IMR-90 (cell line): Measurements from ENCODE around the gene TXNRD1. TPM values are rescaled to one million over a fixed set of nuclear protein-coding genes. Genes with fewer than 3 reads are reported as not detected.

Experiments used
- ATAC-seq: fragments of 200-7000 bp; cut with Tn5 transposase; 2 replicates; pipeline ENCODE4 v1.9.1; 2020; ENCODE audit warnings: low read depth, mild to moderate bottlenecking, moderate library complexity
- BruUV-seq: library from RNA; stranded (reverse); fragments of 400-500 nt; replicated peaks from 2 replicates; lab custom pipeline; 2021; lab: Mats Ljungman, UMichigan
- CTCF ChIA-PET: fragments of 300-600 bp; formaldehyde crosslinking; extraction: SDS; loops from one replicate; lab custom pipeline; 2021; ENCODE audit warnings: antibody characterized with exemption; lab: Yijun Ruan, JAX
- POLR2A ChIA-PET: fragments of 300-600 bp; sonication (Branson Sonifier 250); formaldehyde crosslinking; loops from one replicate; lab custom pipeline; 2022; ENCODE audit warnings: antibody characterized with exemption; ENCODE audit not compliant: unreplicated experiment; lab: Charles Lee
- DNase-seq: peaks from one replicate; pipeline ENCODE4 v3.0.0; 2013
- H2AFZ ChIP-seq: replicated peaks from 2 replicates; pipeline ENCODE3; 2013; ENCODE audit warnings: low read length, mild to moderate bottlenecking; ENCODE audit not compliant: poor library complexity
- H2AK5ac ChIP-seq: 2 replicates; pipeline ENCODE4 v1.6.1; 2013; ENCODE audit warnings: low read depth, low read length, inconsistent platforms
- H2AK9ac ChIP-seq: replicated peaks from 2 replicates; pipeline ENCODE3; 2013; ENCODE audit warnings: mild to moderate bottlenecking, low read depth, low read length, moderate library complexity; ENCODE audit not compliant: poor library complexity
- H2BK120ac ChIP-seq: 2 replicates; pipeline ENCODE4 v1.6.1; 2013; ENCODE audit warnings: low read depth, low read length, inconsistent platforms
- H2BK15ac ChIP-seq: 3 replicates; pipeline ENCODE4 v1.6.1; 2013; ENCODE audit warnings: low read depth, low read length, inconsistent platforms
- H2BK20ac ChIP-seq: 2 replicates; pipeline ENCODE4 v1.6.1; 2013; ENCODE audit warnings: low read depth, mild to moderate bottlenecking, inconsistent platforms, low read length, moderate library complexity
- H2BK5ac ChIP-seq: 2 replicates; pipeline ENCODE4 v1.6.1; 2013; ENCODE audit warnings: mild to moderate bottlenecking, low read depth, low read length, inconsistent platforms; ENCODE audit not compliant: poor library complexity, severe bottlenecking
- H3K14ac ChIP-seq: replicated peaks from 2 replicates; pipeline ENCODE4 v1.6.1; 2013; ENCODE audit warnings: low read depth, low read length, inconsistent platforms
- H3K18ac ChIP-seq: 2 replicates; pipeline ENCODE4 v1.6.1; 2013; ENCODE audit warnings: low read depth, low read length, control low read depth
- H3K23ac ChIP-seq: 2 replicates; pipeline ENCODE4 v1.6.1; 2013; ENCODE audit warnings: low read depth, low read length, inconsistent platforms
- H3K27ac ChIP-seq: 2 replicates; pipeline ENCODE4 v1.5.1; 2013; ENCODE audit warnings: mild to moderate bottlenecking, control low read depth, low read length; ENCODE audit not compliant: insufficient read depth
- H3K27me3 ChIP-seq: 2 replicates; pipeline ENCODE4 v1.6.1; 2013; ENCODE audit warnings: low read length; ENCODE audit not compliant: control insufficient read depth, insufficient read depth
- H3K36me3 ChIP-seq: 2 replicates; pipeline ENCODE4 v1.6.1; 2013; ENCODE audit warnings: low read length, mixed read lengths; ENCODE audit not compliant: control insufficient read depth, insufficient read depth
- H3K4ac ChIP-seq: 2 replicates; pipeline ENCODE4 v1.6.1; 2013; ENCODE audit warnings: low read depth, low read length, inconsistent platforms
- H3K4me1 ChIP-seq: 2 replicates; pipeline ENCODE4 v1.6.1; 2013; ENCODE audit warnings: low read length, mixed read lengths; ENCODE audit not compliant: control insufficient read depth, insufficient read depth
- H3K4me2 ChIP-seq: 2 replicates; pipeline ENCODE4 v1.6.1; 2013; ENCODE audit warnings: low read depth, mild to moderate bottlenecking, control low read depth, low read length, moderate library complexity
- H3K4me3 ChIP-seq: 2 replicates; pipeline ENCODE4 v1.5.1; 2013; ENCODE audit warnings: low read depth, mild to moderate bottlenecking, control low read depth, low read length, moderate library complexity; ENCODE audit not compliant: insufficient read depth
- H3K56ac ChIP-seq: 2 replicates; pipeline ENCODE4 v1.6.1; 2013; ENCODE audit warnings: low read length, inconsistent platforms; ENCODE audit not compliant: insufficient read depth; ENCODE audit errors: extremely low read depth
- H3K79me1 ChIP-seq, 2 experiments: 2 replicates each; pipeline ENCODE4 v1.6.1; 2013; ENCODE audit warnings: low read length in 2 of 2, inconsistent platforms in 1 of 2, low read depth in 1 of 2
- H3K9ac ChIP-seq: 2 replicates; pipeline ENCODE4 v1.6.1; 2013; ENCODE audit warnings: low read depth, low read length, control low read depth
- H3K9me1 ChIP-seq: 2 replicates; pipeline ENCODE4 v1.6.1; 2013; ENCODE audit warnings: low read length, inconsistent platforms; ENCODE audit not compliant: insufficient read depth
- H3K9me3 ChIP-seq: 2 replicates; pipeline ENCODE4 v1.6.1; 2013; ENCODE audit warnings: low read length; ENCODE audit not compliant: control insufficient read depth, insufficient read depth
- H4K20me1 ChIP-seq: 2 replicates; pipeline ENCODE4 v1.6.1; 2013; ENCODE audit warnings: low read length, inconsistent platforms; ENCODE audit not compliant: insufficient read depth
- H4K5ac ChIP-seq: 2 replicates; pipeline ENCODE4 v1.6.1; 2013; ENCODE audit warnings: mild to moderate bottlenecking, low read depth, low read length, control low read depth
- H4K8ac ChIP-seq, 2 experiments: 2 replicates each; pipeline ENCODE4 v1.6.1; 2013; ENCODE audit warnings: low read depth in 2 of 2, low read length in 2 of 2, control low read depth in 1 of 2, inconsistent platforms in 1 of 2
- H4K91ac ChIP-seq: 2 replicates; pipeline ENCODE4 v1.6.1; 2013; ENCODE audit warnings: low read depth, low read length, inconsistent platforms; ENCODE audit not compliant: insufficient read depth
- CHD1 ChIP-seq: IDR thresholded peaks from 2 replicates; pipeline ENCODE4 v1.6.1; 2012; ENCODE audit warnings: low read depth, low read length, improper control_type of control experiment
- RAD21 ChIP-seq: IDR thresholded peaks from 2 replicates; pipeline ENCODE4 v1.6.1; 2012; ENCODE audit warnings: low read length, improper control_type of control experiment
- USF2 ChIP-seq: fragments of 150-350 bp; IDR thresholded peaks from 2 replicates; pipeline ENCODE4 v1.6.1; 2017; ENCODE audit warnings: mild to moderate bottlenecking, antibody characterized with exemption, low read length, low read depth
- WGBS, 2 experiments: methylation state at CpG; one replicate each; pipeline versions ENCODE4 v1.1.5 to v1.1.7; 2013; ENCODE audit warnings: missing lambda C conversion rate in 2 of 2; ENCODE audit not compliant: insufficient read length in 1 of 2; ENCODE audit errors: extremely low coverage in 2 of 2; 5-methylcytosine and 5-hydroxymethylcytosine counted together
- dilution Hi-C: fragments of 300-500 bp; cut with HindIII; formaldehyde crosslinking; loops from one replicate; pipeline ENCODE4 v1.14.3; 2018; ENCODE audit warnings: low sequenced_read_pairs; ENCODE audit not compliant: unreplicated experiment
- in situ Hi-C: fragments of 300-500 bp; cut with MboI; formaldehyde crosslinking; loops from 3 replicates; pipeline ENCODE4 v1.14.3; 2019; ENCODE audit warnings: low sequenced_read_pairs, inconsistent platforms, mixed read lengths
- intact Hi-C: fragments of 100-400 bp; cut with micrococcal nuclease; formaldehyde crosslinking; loops from 2 replicates; pipeline ENCODE4 v1.10.0; 2022
- polyA plus RNA-seq, 3 experiments: library from polyadenylated mRNA; depleted of rRNA; stranded (reverse); fragments of >200 nt; gene quantifications; 2 replicates each; pipeline ENCODE4 v1.2.3, GENCODE V29; 2012; ENCODE audit warnings: low replicate concordance in 1 of 3
- total RNA-seq: library from RNA; depleted of rRNA; stranded (reverse); fragments of >200 nt; gene quantifications from 2 replicates; pipeline ENCODE4 v1.2.3, GENCODE V29; 2012

TXNRD1 gene
- total and polyA plus RNA-seq, 2 of the 4 experiments (the other 2 are of a cell fraction) = 379 to 582 TPM

DNA sequence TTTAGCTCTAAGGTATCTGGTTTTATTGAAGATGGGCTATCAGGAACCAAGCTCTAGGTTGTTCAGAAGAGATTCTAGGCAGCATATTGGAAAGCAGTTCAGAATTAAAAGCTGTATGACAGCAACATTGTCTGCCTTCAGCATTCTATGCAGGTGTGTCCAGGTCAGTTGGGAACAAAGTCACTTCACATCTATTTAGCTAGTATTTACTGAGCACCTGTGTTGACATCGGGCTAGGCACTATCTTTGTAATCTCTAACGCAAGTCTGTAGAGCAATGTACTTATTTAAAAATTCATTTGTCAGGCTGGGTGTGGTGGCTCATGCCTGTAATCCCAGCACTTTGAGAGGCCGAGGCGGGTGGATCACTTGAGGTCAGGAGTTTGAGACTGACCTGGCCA lies 81.1 kb downstream of the TXNRD1 start:
- Histone ChIP-seq H3K4me2 (no peak overlapping the region), H3K23ac (no peak overlapping the region), H3K4me1 (peaks cover 25% of the 10 kb centered on the region), H3K9ac (no peak overlapping the region), H2BK20ac (no peak overlapping the region), H4K20me1 (peaks cover 99% of the 10 kb centered on the region), H3K18ac (no peak overlapping the region), H3K36me3 (peaks cover 54% of the 10 kb centered on the region), H4K91ac (no peak overlapping the region), H4K8ac (no peak overlapping the region), H3K9me1 (peaks cover 6% of the 10 kb centered on the region; the same call in 1 of the 2 replicates), H3K9me3 (no peaks in the 10 kb centered on the region), H2AK5ac (no peak overlapping the region), H4K5ac (no peak overlapping the region), H3K27ac (no peak overlapping the region), H2BK5ac (no peak overlapping the region), H3K27me3 (no peaks in the 10 kb centered on the region), H3K14ac (no peak overlapping the region), H2AK9ac (no peak overlapping the region), H3K4me3 (no peak overlapping the region), H2BK15ac (no peak overlapping the region), H3K4ac (no peak overlapping the region), H3K56ac (no peak overlapping the region), H2BK120ac (no peak overlapping the region), H3K79me1 (peaks cover 4 to 28% of the 10 kb centered on the region in 2 experiments; a peak in 2 of 4 replicates), H2AFZ (no peak overlapping the region)
- dilution Hi-C loops (no loop called here), intact Hi-C loops (loop anchor here (10.0 kb wide), 1 partner anchor 422 kb away; no protein-coding TSS in a partner anchor), in situ Hi-C loops (no loop called here)
- no peak for TF ChIP-seq USF2
- TF ChIP-seq RAD21 = no peak
- no peak for TF ChIP-seq CHD1
- WGBS, 2 experiments = no CpG with 5 or more reads among the region's 4 CpGs
- BruUV-seq = no TSS peak
- DNase-seq = no peak
- POLR2A ChIA-PET = no interaction called here
- no peak for ATAC-seq
- CTCF ChIA-PET = no interaction called here
